Heart right ventricle (tissue), 16 donors: ENCODE measurements around the gene JMJD4. TPM values are rescaled to one million over a fixed set of nuclear protein-coding genes. Genes with fewer than 3 reads are reported as not detected.

Source experiments
- ATAC-seq, 8 donors: fragments of 200-7000 bp; cut with Tn5 transposase; one replicate each; pipeline ENCODE4 v1.9.1; 2020; ENCODE audit warnings: mild to moderate bottlenecking in 8 of 8, moderate library complexity in 8 of 8, moderate number of reproducible peaks in 1 of 8
- DNase-seq, 2 donors: peaks; one replicate each; pipeline ENCODE4 v3.0.0-alpha.2; 2020
- H3K27ac ChIP-seq, 10 donors: fragments of 200-600 bp; sonication (generic) in 2 of 10; one replicate each; pipeline versions ENCODE4 v1.5.0 to v1.8.0; 2020 to 2022; ENCODE audit warnings: mild to moderate bottlenecking in 3 of 10
- H3K27me3 ChIP-seq, 7 donors: fragments of 200-600 bp; one replicate each; pipeline ENCODE4 v1.8.0; 2021 to 2022; ENCODE audit warnings: mild to moderate bottlenecking in 2 of 7
- H3K36me3 ChIP-seq, 9 donors: fragments of 200-600 bp; sonication (generic) in 1 of 9; one replicate each; pipeline versions ENCODE4 v1.5.0 to v1.8.0; 2020 to 2022; ENCODE audit warnings: mild to moderate bottlenecking in 2 of 9
- H3K4me1 ChIP-seq, 9 donors: fragments of 200-600 bp; sonication (generic) in 1 of 9; one replicate each; pipeline versions ENCODE4 v1.5.0 to v1.8.0; 2020 to 2022; ENCODE audit warnings: mild to moderate bottlenecking in 4 of 9
- H3K4me3 ChIP-seq, 10 donors: fragments of 200-600 bp; sonication (generic) in 2 of 10; one replicate each; pipeline versions ENCODE4 v1.5.0 to v1.8.0; 2020 to 2022; ENCODE audit warnings: mild to moderate bottlenecking in 7 of 10, moderate library complexity in 2 of 10
- H3K9me3 ChIP-seq, 11 donors: fragments of 200-600 bp in 10 of 11; sonication (generic) in 2 of 11; one replicate each; pipeline versions ENCODE4 v1.5.0 to v1.8.0; 2013 to 2022; ENCODE audit warnings: mild to moderate bottlenecking in 2 of 11, control low read depth in 1 of 11, moderate library complexity in 1 of 11
- WGBS, 2 donors: extraction: QIAGEN DNeasy Blood & Tissue Kit; methylation state at CpG; one replicate each; pipeline ENCODE4 v1.1.7; 2013; ENCODE audit warnings: inconsistent platforms in 1 of 2; 5-methylcytosine and 5-hydroxymethylcytosine counted together
- intact Hi-C, 10 donors: fragments of 100-400 bp; cut with DNase I; formaldehyde crosslinking; loops; one replicate each; pipeline versions ENCODE4 v1.11.1 to v1.14.2; 2022
- long read RNA-seq, 3 donors: library from polyadenylated mRNA; unstranded; transcript quantifications; one replicate each; pipeline ENCODE4 v2.0.0, GENCODE V29; 2020 to 2021
- polyA plus RNA-seq, 2 donors: library from polyadenylated mRNA; stranded (reverse); fragments of 200-250 nt; gene quantifications; one replicate each; pipeline ENCODE4 v1.2.3, GENCODE V29; 2013
- total RNA-seq, 10 donors: library from RNA; stranded (reverse); fragmentation: NEBNext Ultra II Directional in 3 of 10; extraction: Animal tissue kit (Norgen Biotek cat#: 25700) in 3 of 10; gene quantifications; one replicate each; pipeline versions ENCODE4 v1.2.1 to v1.2.4, GENCODE V29; 2021 to 2023
- TF ChIP-seq, protein P1 (sequence below), 9 donors: fragments of 200-600 bp; sonication (generic) in 2 of 9; IDR thresholded peaks; one replicate each; pipeline versions ENCODE4 v1.5.0 to v1.8.0; 2021 to 2022; ENCODE audit warnings: antibody characterized with exemption in 9 of 9, mild to moderate bottlenecking in 5 of 9, moderate library complexity in 1 of 9
- donor health status: Arrhythmogenic right ventricular cardiomyopathy.
- donor health status: ischemic (EF 13 %, LVEDD 7.1; RV severe dilation, severe dysfunction).
- donor health status: healthy with polysubstance abuse.
- donor health status: DM: no; HTN: yes; CAD: no.
- donor health status: DM: no; HTN: no; CAD: no.
- donor health status: ischemic (EF 25% LVEDD 6.9; RV normal size, moderate dysfunction).
- donor health status: ischemic (EF 25% LVEDD 5.7; RV mildly dilated, moderate dysfunction).
- donor health status: healthy.
- donor health status: DM: yes; HTN: yes; CAD: no.
- donor health status: Ischemic cardiomyopathy.
- donor health status: ischemic (EF 35%, LVEDD 5.7; RV mildly dilated, moderate dysfunction).
- donor health status: nonischemic (EF 11% LVEDD 7.7; RV severe dilation, severe dysfunction).
- donor health status: DM: yes; HTN: yes; CAD: no.
- donor health status: PGD.
- donor health status: ischemic (EF 29% LVEDD 5.4; RV normal size, mild dysfunction).
- donor health status: nonischemic (EF 23%, LVEDD 6.1; RV moderate dilation, normal function).

Gene JMJD4, protein sequence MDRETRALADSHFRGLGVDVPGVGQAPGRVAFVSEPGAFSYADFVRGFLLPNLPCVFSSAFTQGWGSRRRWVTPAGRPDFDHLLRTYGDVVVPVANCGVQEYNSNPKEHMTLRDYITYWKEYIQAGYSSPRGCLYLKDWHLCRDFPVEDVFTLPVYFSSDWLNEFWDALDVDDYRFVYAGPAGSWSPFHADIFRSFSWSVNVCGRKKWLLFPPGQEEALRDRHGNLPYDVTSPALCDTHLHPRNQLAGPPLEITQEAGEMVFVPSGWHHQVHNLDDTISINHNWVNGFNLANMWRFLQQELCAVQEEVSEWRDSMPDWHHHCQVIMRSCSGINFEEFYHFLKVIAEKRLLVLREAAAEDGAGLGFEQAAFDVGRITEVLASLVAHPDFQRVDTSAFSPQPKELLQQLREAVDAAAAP
- total RNA-seq, result 10 to 100 TPM in 5 of 10 donors, 1 to 10 TPM in 5; 7.6 to 13.4 (median 9.9) TPM
- polyA plus RNA-seq, result 10 to 100 TPM; 10.4 to 13.0 TPM
- long read RNA-seq, donor 1, transcript JMJD4-201 (6 exons, 2,595 nt), result major isoform, 7 of 14 reads
- long read RNA-seq, donor 1, partial matches to known transcripts, result 3 of 14 reads
- long read RNA-seq, donor 1, other reads (novel, unspliced or antisense), result 4 of 14 reads
- long read RNA-seq, donor 2, transcript JMJD4-201 (6 exons, 2,595 nt), result major isoform, 7 of 25 reads
- long read RNA-seq, donor 2, partial matches to known transcripts, result 10 of 25 reads
- long read RNA-seq, donor 2, other reads (novel, unspliced or antisense), result 7 of 25 reads
- long read RNA-seq, donor 3, transcript JMJD4-201 (6 exons, 2,595 nt), result major isoform, 23 of 41 reads
- long read RNA-seq, donor 3, partial matches to known transcripts, result 6 of 41 reads
- long read RNA-seq, donor 3, other reads (novel, unspliced or antisense), result 7 of 41 reads

DNA sequence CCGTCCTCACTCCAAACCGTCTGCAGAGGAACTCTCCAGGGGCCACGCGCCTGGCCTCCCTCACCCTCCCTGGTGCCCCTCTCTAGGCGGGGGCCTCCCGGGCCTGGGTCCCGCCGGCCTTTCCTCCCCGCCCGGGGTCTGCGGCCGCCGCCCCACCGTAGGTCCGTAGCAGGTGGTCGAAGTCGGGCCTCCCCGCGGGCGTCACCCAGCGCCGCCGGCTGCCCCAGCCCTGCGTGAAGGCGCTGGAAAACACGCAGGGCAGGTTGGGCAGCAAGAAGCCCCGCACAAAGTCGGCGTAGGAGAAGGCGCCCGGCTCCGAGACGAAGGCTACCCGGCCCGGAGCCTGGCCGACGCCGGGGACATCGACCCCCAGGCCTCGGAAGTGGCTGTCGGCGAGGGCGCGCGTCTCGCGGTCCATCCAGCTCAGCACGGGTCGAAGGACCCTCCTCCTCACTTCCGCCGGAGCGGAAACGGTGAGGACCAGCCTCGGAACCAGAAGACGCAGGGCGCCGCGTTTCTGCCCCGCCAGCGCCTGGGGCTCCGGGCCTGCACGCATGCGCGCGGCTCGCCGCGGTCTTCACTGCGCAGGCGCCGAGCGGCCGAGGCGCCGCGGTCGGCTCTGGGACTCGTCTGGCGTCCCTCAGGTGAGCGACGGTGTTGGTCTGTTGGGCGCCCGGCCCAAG is at the start of gene JMJD4, which contains the start of gene SNAP47:
JMJD4 (minus strand) TSS at position 447 of the 683 bp plus-strand sequence; CDS start at position 418, 29 bp downstream.
SNAP47 (plus strand) TSS at position 580 of the 683 bp plus-strand sequence. CDS start 12,302 bp downstream, outside the sequence.
- Histone ChIP-seq H3K4me1 (peaks cover 7 to 49% (median 33%) of the 10 kb centered on the region in 9 donors), H3K4me3 (peak within 1 kb of the TSS; percentile 74 to 100 (median 92)), H3K27me3 (no peaks in the 10 kb centered on the region), H3K27ac (peak within 1 kb of the TSS; percentile 70 to 96 (median 92)), H3K9me3 (no peaks in the 10 kb centered on the region), H3K36me3 (peaks cover 0 to 49% (median 10%) of the 10 kb centered on the region in 9 donors)
- WGBS, 2 donors, result 0% methylated on average over 77 to 83 of the region's 83 CpGs
- intact Hi-C loops, result loop anchor here in 3 of 10 donors (10.0 kb wide), 2 partner anchors 170 to 250 kb away; partner anchors contain the start of gene ZNF678 (in 3 of the 3)
- DNase-seq (peak; percentile 92 to 93), ATAC-seq (peak; percentile 89 to 95 (median 92))
- TF ChIP-seq, protein P1, sequence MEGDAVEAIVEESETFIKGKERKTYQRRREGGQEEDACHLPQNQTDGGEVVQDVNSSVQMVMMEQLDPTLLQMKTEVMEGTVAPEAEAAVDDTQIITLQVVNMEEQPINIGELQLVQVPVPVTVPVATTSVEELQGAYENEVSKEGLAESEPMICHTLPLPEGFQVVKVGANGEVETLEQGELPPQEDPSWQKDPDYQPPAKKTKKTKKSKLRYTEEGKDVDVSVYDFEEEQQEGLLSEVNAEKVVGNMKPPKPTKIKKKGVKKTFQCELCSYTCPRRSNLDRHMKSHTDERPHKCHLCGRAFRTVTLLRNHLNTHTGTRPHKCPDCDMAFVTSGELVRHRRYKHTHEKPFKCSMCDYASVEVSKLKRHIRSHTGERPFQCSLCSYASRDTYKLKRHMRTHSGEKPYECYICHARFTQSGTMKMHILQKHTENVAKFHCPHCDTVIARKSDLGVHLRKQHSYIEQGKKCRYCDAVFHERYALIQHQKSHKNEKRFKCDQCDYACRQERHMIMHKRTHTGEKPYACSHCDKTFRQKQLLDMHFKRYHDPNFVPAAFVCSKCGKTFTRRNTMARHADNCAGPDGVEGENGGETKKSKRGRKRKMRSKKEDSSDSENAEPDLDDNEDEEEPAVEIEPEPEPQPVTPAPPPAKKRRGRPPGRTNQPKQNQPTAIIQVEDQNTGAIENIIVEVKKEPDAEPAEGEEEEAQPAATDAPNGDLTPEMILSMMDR (IDR thresholded peaks at IDR 0.05), result no peak

DNA sequence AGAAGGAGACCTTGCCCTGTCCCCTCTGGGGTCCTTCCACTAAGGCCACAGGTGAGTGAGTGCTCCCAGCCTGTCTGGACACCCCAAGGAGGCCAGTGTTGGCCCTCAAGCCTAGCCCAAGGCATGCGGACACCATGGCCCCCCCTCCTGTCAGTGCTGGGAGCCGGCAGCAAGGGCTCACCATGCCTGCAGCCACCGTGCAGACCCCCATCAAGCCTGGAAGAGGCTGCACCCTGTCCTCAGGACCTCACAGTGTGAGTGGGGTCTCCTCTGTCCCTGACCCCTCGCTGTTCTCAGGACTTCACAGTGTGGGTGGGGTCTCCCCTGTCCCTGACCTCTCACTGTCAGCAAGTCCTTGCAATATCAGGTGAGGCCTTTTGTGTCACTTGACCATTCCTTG is 47.1 kb upstream of the JMJD4 start:
- Histone ChIP-seq H3K36me3 (peaks cover 0 to 29% (median 0%) of the 10 kb centered on the region in 9 donors), H3K9me3 (no peaks in the 10 kb centered on the region), H3K27ac (no peak overlapping the region), H3K4me3 (no peak overlapping the region), H3K27me3 (peaks cover 0 to 18% (median 0%) of the 10 kb centered on the region in 7 donors), H3K4me1 (peaks cover 10 to 26% (median 15%) of the 10 kb centered on the region in 9 donors)
- TF ChIP-seq, protein P1 (IDR thresholded peaks at IDR 0.05), result no peak
- 88 to 94% methylated on average over 4 of the region's 4 CpGs for WGBS, 2 donors
- intact Hi-C loops, result loop anchor here in 1 of 10 donors (10.0 kb wide), 1 partner anchor 103 kb away; no protein-coding TSS in a partner anchor
- ATAC-seq, result no peak
- no peak for DNase-seq

DNA sequence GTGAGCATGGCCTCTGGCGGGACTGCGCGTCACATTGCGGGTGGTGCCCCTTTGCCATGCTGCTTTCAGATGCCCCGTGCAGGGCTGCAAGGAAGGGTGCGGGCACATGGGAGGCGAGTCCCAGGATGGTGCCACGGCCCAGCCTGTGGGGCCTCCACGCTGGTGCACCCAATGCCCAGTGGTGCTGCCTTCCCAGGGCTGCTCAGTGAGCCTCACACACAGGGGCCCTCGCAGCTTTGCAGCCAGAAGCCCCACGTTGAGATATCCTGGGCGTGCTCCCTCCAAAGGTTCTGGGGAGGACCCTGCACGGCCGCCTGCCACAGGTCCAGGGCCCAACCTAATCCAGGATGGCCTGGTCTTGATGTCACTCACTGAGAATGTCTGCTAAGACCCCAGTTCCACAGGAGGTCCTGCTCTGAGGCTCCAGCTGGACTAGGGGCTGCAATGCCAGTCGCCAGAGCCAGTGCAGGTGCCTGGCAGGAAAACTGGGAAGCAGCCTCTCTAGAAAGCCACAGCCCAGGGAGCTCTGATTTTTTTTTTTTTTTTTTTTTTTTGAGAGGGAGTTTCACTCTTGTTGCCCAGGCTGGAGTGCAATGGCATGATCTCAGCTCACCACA is 46.3 kb upstream of the JMJD4 start:
- DNase-seq (peak in 1 of 2 donors; percentile 2), ATAC-seq (peak in 1 of 8 donors; percentile 21)
- no peaks in the 10 kb centered on the region for H3K9me3 ChIP-seq
- H3K4me1 ChIP-seq, result peaks cover 2 to 18% (median 7%) of the 10 kb centered on the region in 9 donors
- H3K27ac ChIP-seq, result no peak overlapping the region
- peaks cover 0 to 10% (median 0%) of the 10 kb centered on the region in 7 donors for H3K27me3 ChIP-seq
- WGBS, 2 donors, result 95 to 97% methylated on average over 15 of the region's 15 CpGs
- no peak overlapping the region for H3K4me3 ChIP-seq
- TF ChIP-seq, protein P1 (IDR thresholded peaks at IDR 0.05), result no peak
- H3K36me3 ChIP-seq, result peaks cover 0 to 36% (median 0%) of the 10 kb centered on the region in 9 donors
- intact Hi-C loops, result loop anchor here in 1 of 10 donors (10.0 kb wide), 1 partner anchor 103 kb away; no protein-coding TSS in a partner anchor
